ENCODE results near the gene TMEM132D.

DNA sequence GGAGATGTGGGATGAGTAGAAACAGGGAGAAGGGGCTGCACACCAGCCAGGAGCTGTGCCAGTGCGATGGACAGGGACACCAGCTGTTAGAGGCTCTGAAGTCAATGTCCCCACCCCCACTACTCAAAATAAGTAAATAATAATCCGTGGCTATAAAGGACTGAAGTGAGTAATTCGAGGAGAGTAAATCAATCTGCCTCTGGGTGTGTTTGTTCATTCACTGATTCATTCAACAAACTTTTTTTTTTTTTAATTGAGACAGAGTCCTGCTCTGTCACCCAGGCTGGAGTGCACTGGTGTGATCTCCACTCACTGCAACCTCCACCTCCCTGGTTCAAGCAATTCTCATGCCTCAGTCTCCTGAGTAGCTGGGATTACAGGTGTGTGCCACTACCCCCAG lies 363.6 kb downstream of the TMEM132D start:
- TF ChIP-seq, protein P1, sequence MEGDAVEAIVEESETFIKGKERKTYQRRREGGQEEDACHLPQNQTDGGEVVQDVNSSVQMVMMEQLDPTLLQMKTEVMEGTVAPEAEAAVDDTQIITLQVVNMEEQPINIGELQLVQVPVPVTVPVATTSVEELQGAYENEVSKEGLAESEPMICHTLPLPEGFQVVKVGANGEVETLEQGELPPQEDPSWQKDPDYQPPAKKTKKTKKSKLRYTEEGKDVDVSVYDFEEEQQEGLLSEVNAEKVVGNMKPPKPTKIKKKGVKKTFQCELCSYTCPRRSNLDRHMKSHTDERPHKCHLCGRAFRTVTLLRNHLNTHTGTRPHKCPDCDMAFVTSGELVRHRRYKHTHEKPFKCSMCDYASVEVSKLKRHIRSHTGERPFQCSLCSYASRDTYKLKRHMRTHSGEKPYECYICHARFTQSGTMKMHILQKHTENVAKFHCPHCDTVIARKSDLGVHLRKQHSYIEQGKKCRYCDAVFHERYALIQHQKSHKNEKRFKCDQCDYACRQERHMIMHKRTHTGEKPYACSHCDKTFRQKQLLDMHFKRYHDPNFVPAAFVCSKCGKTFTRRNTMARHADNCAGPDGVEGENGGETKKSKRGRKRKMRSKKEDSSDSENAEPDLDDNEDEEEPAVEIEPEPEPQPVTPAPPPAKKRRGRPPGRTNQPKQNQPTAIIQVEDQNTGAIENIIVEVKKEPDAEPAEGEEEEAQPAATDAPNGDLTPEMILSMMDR (IDR thresholded peaks at IDR 0.05) = no peak
- TF ChIP-seq EZH2phosphoT487 (IDR thresholded peaks at IDR 0.05) (no peak), EZH2 (IDR thresholded peaks at IDR 0.05) (no peak)
